ENCODE measurements around the gene GALNT13. TPM values are rescaled to one million over a fixed set of nuclear protein-coding genes. Genes with fewer than 3 reads are reported as not detected.
A peak's percentile ranks its signal among the peaks of the same experiment; 100 is the strongest.

GALNT13 gene
- total and polyA plus RNA-seq, 2 of the 13 experiments (the other 11 are each of a cell fraction or from before 2014, with no cell fraction given) = 1.3 to 5.0 TPM

DNA sequence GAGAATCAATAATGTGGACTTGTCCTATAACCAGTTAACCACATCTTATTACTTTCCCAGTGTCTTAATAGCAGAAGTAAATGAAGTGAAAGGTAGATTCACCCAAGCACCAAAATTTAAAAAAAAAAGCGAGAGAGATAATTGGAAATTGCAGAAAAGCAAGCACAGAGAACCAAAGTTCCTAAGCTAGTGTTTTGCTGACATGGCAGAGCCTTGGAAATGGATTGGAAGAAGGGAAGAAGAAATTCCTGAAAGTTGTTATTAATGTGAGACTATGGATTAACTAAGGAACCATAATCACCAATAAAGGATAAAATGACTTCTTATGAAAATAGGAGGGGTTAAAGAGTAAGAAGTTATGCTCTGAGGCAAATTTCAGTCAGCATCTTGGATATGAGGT lies 384.4 kb downstream of the GALNT13 start:
- H3K4me3 ChIP-seq (replicated peaks in 1 of 3; ENCODE audit: insufficient read depth in 1 of 3, low read depth in 2 of 3, low read length in 3 of 3) = no peak overlapping the region
- DNase-seq (ENCODE audit: low spot score) = no peak
- H3K4me1 ChIP-seq (ENCODE audit: insufficient read depth, low read length) = no peaks in the 10 kb centered on the region
- H2AFZ ChIP-seq (ENCODE audit: low read length) = no peak overlapping the region
- no peaks in the 10 kb centered on the region for H4K20me1 ChIP-seq (ENCODE audit: insufficient read depth, low read length)
- no peaks in the 10 kb centered on the region for H3K9me3 ChIP-seq (ENCODE audit: low read length)
- no TSS peak for BruUV-seq (replicated peaks)
- intact Hi-C loops (cut with micrococcal nuclease; ENCODE audit: unreplicated experiment) = no loop called here
- TF ChIP-seq MAFK (conservative IDR thresholded peaks at IDR 0.05 in 1 of 2, IDR thresholded peaks at IDR 0.05 in 1 of 2; ENCODE audit: low read length in 2 of 2) = peak; percentile 48 to 78
- no peak for TF ChIP-seq NCOA5 (CRISPR knock-in tag; IDR thresholded peaks at IDR 0.05)
- TF ChIP-seq ZMYM2 (CRISPR knock-in tag; IDR thresholded peaks at IDR 0.05) = no peak
- TF ChIP-seq MAFF (IDR thresholded peaks at IDR 0.05; ENCODE audit: low read depth, low read length) = peak; percentile 55
- no peak for TF ChIP-seq GATAD1 (CRISPR knock-in tag; IDR thresholded peaks at IDR 0.05)
- TF ChIP-seq ZNF484 (CRISPR knock-in tag; IDR thresholded peaks at IDR 0.05; ENCODE audit: borderline replicate concordance, low read depth) = no peak
- no peak for TF ChIP-seq MXI1 (IDR thresholded peaks at IDR 0.05; ENCODE audit: borderline replicate concordance, low read depth, low read length)
- TF ChIP-seq SATB2 (CRISPR knock-in tag; IDR thresholded peaks at IDR 0.05) = no peak
- no peak for TF ChIP-seq ZNF282 (IDR thresholded peaks at IDR 0.05; ENCODE audit: partially characterized antibody)
- TF ChIP-seq TP53 (CRISPR knock-in tag; conservative IDR thresholded peaks at IDR 0.05) = no peak
- TF ChIP-seq TBX2 (CRISPR knock-in tag; IDR thresholded peaks at IDR 0.05; ENCODE audit: borderline replicate concordance) = no peak
- TF ChIP-seq ZNF263 (CRISPR knock-in tag; IDR thresholded peaks at IDR 0.05) = no peak
- TF ChIP-seq PHB2 (IDR thresholded peaks at IDR 0.05; ENCODE audit: partially characterized antibody) = no peak
- no peak for TF ChIP-seq EZH2 (conservative IDR thresholded peaks at IDR 0.05; ENCODE audit: low read depth, low read length)
- no peak for TF ChIP-seq ARNT (IDR thresholded peaks at IDR 0.05)
- H3K4me2 ChIP-seq (ENCODE audit: low read depth, low read length) = no peak overlapping the region
- no peak overlapping the region for H3K27ac ChIP-seq (ENCODE audit: extremely low read length, insufficient read depth, low read length)
- in situ Hi-C loops (cut with HindIII; ENCODE audit: extremely low pct_ligation_motif_present, low pct_unique_long_range_greater_than_20kb) = no loop called here
- no peaks in the 10 kb centered on the region for H3K36me3 ChIP-seq (replicated peaks in 1 of 2; ENCODE audit: control insufficient read depth in 1 of 2, insufficient read depth in 2 of 2, low read length in 2 of 2)
- no peak for FAIRE-seq
- H3K9ac ChIP-seq (ENCODE audit: insufficient read depth, low read depth, low read length) = no peak overlapping the region
- no peaks in the 10 kb centered on the region for H3K27me3 ChIP-seq (ENCODE audit: control insufficient read depth in 1 of 2, insufficient read depth in 2 of 2, low read length in 2 of 2)
- no peaks in the 10 kb centered on the region for H3K79me2 ChIP-seq (ENCODE audit: insufficient read depth, low read length)
- WGBS (ENCODE audit: low lambda C conversion rate) = 3% methylated on average over 1 of the region's 1 CpG
- ChIA-PET POLR2A (no interaction called here), CTCF (ENCODE audit: low intra/inter-chr PET ratio, low total read pairs) (no interaction called here)
- ATAC-seq = no peak
